Mesodermal cell (in vitro differentiated cells): Measurements from ENCODE around the gene TLE5.

Experiments used
- H3K27ac ChIP-seq: 2 replicates; pipeline ENCODE4 v1.7.0; 2013; ENCODE audit warnings: mild to moderate bottlenecking, low read depth, low read length, moderate library complexity; ENCODE audit not compliant: severe bottlenecking
- H3K36me3 ChIP-seq: 2 replicates; pipeline ENCODE4 v1.7.1; 2013; ENCODE audit warnings: mild to moderate bottlenecking, low read length, moderate library complexity; ENCODE audit not compliant: control insufficient read depth, insufficient read depth
- H3K4me1 ChIP-seq: one replicate; pipeline ENCODE4 v1.7.1; 2013; ENCODE audit warnings: mild to moderate bottlenecking, low read length; ENCODE audit not compliant: insufficient read depth, control insufficient read depth, poor library complexity, severe bottlenecking
- H3K4me3 ChIP-seq: 2 replicates; pipeline ENCODE4 v1.7.0; 2013; ENCODE audit warnings: low read length, control low read depth, mild to moderate bottlenecking; ENCODE audit not compliant: insufficient read depth, poor library complexity, severe bottlenecking; ENCODE audit errors: extremely low read depth
- H3K9me3 ChIP-seq: 2 replicates; pipeline ENCODE4 v1.7.1; 2013; ENCODE audit warnings: mild to moderate bottlenecking, low read length, moderate library complexity; ENCODE audit not compliant: control insufficient read depth
- WGBS, 2 experiments: methylation state at CpG; one replicate each; pipeline ENCODE4 v1.1.5; 2013; ENCODE audit warnings: missing lambda C conversion rate in 2 of 2; ENCODE audit not compliant: insufficient coverage in 2 of 2; 5-methylcytosine and 5-hydroxymethylcytosine counted together

The TLE5 gene

GRCh38 chr19:3059653-3060052 is 2.6 kb downstream of the TLE5 start:
- peaks cover 30% of the 10 kb centered on the region for H3K4me1 ChIP-seq
- WGBS, 2 experiments, result 95 to 96% methylated on average over 16 of the region's 16 CpGs
- H3K9me3 ChIP-seq, result no peaks in the 10 kb centered on the region
- no peak overlapping the region for H3K27ac ChIP-seq
- H3K4me3 ChIP-seq, result no peak overlapping the region
- peaks cover 54% of the 10 kb centered on the region for H3K36me3 ChIP-seq

- peaks cover 61% of the 10 kb centered on the region for H3K36me3 ChIP-seq
- 90 to 95% methylated on average over 8 to 10 of the region's 10 CpGs for WGBS, 2 experiments
- H3K9me3 ChIP-seq, result no peaks in the 10 kb centered on the region
- no peak overlapping the region for H3K27ac ChIP-seq
- peaks cover 30% of the 10 kb centered on the region for H3K4me1 ChIP-seq
- no peak overlapping the region for H3K4me3 ChIP-seq
Observed at GRCh38 chr19:3058821-3059314, 3.4 kb downstream of the TLE5 start.

GRCh38 chr19:3058009-3058820 is 4.1 kb downstream of the TLE5 start:
- peaks cover 30% of the 10 kb centered on the region for H3K4me1 ChIP-seq

GRCh38 chr19:3057275-3057714 is 5.0 kb downstream of the TLE5 start:
- H3K36me3 ChIP-seq, result peaks cover 74% of the 10 kb centered on the region
- peaks cover 30% of the 10 kb centered on the region for H3K4me1 ChIP-seq
- 21 to 22% methylated on average over 18 to 21 of the region's 26 CpGs for WGBS, 2 experiments
- H3K27ac ChIP-seq, result no peak overlapping the region
- H3K9me3 ChIP-seq, result no peaks in the 10 kb centered on the region
- no peak overlapping the region for H3K4me3 ChIP-seq

More at GRCh38 chr19:3058009-3058820, 4.1 kb downstream of the TLE5 start:
- H3K9me3 ChIP-seq, result no peaks in the 10 kb centered on the region
- peaks cover 67% of the 10 kb centered on the region for H3K36me3 ChIP-seq
- 91 to 94% methylated on average over 13 to 15 of the region's 20 CpGs for WGBS, 2 experiments
- no peak overlapping the region for H3K4me3 ChIP-seq
- H3K27ac ChIP-seq, result no peak overlapping the region

GRCh38 chr19:3056417-3057088 is 5.7 kb downstream of the TLE5 start:
- peaks cover 30% of the 10 kb centered on the region for H3K4me1 ChIP-seq
- H3K36me3 ChIP-seq, result peaks cover 74% of the 10 kb centered on the region
- no peaks in the 10 kb centered on the region for H3K9me3 ChIP-seq
- H3K4me3 ChIP-seq, result no peak overlapping the region
- 15 to 21% methylated on average over 4 to 8 of the region's 10 CpGs for WGBS, 2 experiments
- H3K27ac ChIP-seq, result peak overlapping the region; percentile 30

- no peak overlapping the region for H3K27ac ChIP-seq
- H3K4me1 ChIP-seq, result peaks cover 30% of the 10 kb centered on the region
- H3K4me3 ChIP-seq, result no peak overlapping the region
- no peaks in the 10 kb centered on the region for H3K9me3 ChIP-seq
- 44 to 46% methylated on average over 19 to 21 of the region's 31 CpGs for WGBS, 2 experiments
- H3K36me3 ChIP-seq, result peaks cover 73% of the 10 kb centered on the region
Observed at GRCh38 chr19:3055741-3056416, 6.4 kb downstream of the TLE5 start.

GRCh38 chr19:3054972-3055740 is 7.1 kb downstream of the TLE5 start:
- Histone ChIP-seq H3K36me3 (peaks cover 66% of the 10 kb centered on the region), H3K9me3 (no peaks in the 10 kb centered on the region), H3K27ac (no peak overlapping the region), H3K4me1 (peaks cover 30% of the 10 kb centered on the region), H3K4me3 (no peak overlapping the region)
- 81 to 85% methylated on average over 12 to 14 of the region's 20 CpGs for WGBS, 2 experiments

- Histone ChIP-seq H3K4me1 (peaks cover 30% of the 10 kb centered on the region), H3K27ac (no peak overlapping the region), H3K9me3 (no peaks in the 10 kb centered on the region), H3K36me3 (peaks cover 59% of the 10 kb centered on the region), H3K4me3 (no peak overlapping the region)
- 77 to 79% methylated on average over 2 of the region's 4 CpGs for WGBS, 2 experiments
Observed at GRCh38 chr19:3054265-3054971, 7.9 kb downstream of the TLE5 start.

GRCh38 chr19:3053780-3054179 is 8.5 kb downstream of the TLE5 start:
- no peak overlapping the region for H3K27ac ChIP-seq
- peaks cover 52% of the 10 kb centered on the region for H3K36me3 ChIP-seq
- H3K4me3 ChIP-seq, result no peak overlapping the region
- peaks cover 30% of the 10 kb centered on the region for H3K4me1 ChIP-seq
- no peaks in the 10 kb centered on the region for H3K9me3 ChIP-seq
- 70 to 77% methylated on average over 18 to 19 of the region's 21 CpGs for WGBS, 2 experiments
